HepG2 (cell line): Measurements from ENCODE around the gene RGS19.

Source experiments
- FOSL1 ChIP-seq: sonication (generic); formaldehyde crosslinking; IDR thresholded peaks from 2 replicates; pipeline ENCODE4 v1.9.0; 2021; ENCODE audit warnings: missing genetic modification reagents, borderline replicate concordance
- JARID2 ChIP-seq: sonication (generic); formaldehyde crosslinking; IDR thresholded peaks from 2 replicates; pipeline ENCODE4 v1.8.1; 2023; ENCODE audit warnings: missing genetic modification reagents, inconsistent platforms; ENCODE audit not compliant: insufficient replicate concordance
- MEF2D ChIP-seq: sonication (generic); formaldehyde crosslinking; IDR thresholded peaks from 2 replicates; pipeline ENCODE4 v1.5.1; 2020; ENCODE audit warnings: mild to moderate bottlenecking, missing genetic modification reagents
- RAD21 ChIP-seq: fragments of 450-650 bp; formaldehyde crosslinking; IDR thresholded peaks from 2 replicates; pipeline ENCODE4 v1.5.0; 2020; ENCODE audit warnings: mild to moderate bottlenecking
- SRSF9 ChIP-seq: fragments of 200-400 bp; formaldehyde crosslinking; IDR thresholded peaks from 2 replicates; pipeline ENCODE4 v1.6.1; 2018; ENCODE audit warnings: borderline replicate concordance, mild to moderate bottlenecking, low read depth, low read length; ENCODE audit not compliant: insufficient read depth, poor library complexity, severe bottlenecking
- STAT6 ChIP-seq: sonication (generic); formaldehyde crosslinking; IDR thresholded peaks from 2 replicates; pipeline ENCODE4 v1.4.0; 2020; ENCODE audit warnings: missing genetic modification reagents, mild to moderate bottlenecking, borderline replicate concordance
- USF2 ChIP-seq, 2 experiments: sonication (generic) in 1 of 2; formaldehyde crosslinking in 1 of 2; IDR thresholded peaks; 2 replicates each; pipeline versions ENCODE4 v1.5.1 to v1.6.1; 2011 to 2020; ENCODE audit warnings: borderline replicate concordance in 1 of 2, low read depth in 1 of 2, low read length in 1 of 2, mild to moderate bottlenecking in 1 of 2, missing genetic modification reagents in 1 of 2, moderate library complexity in 1 of 2
- ZBTB20 ChIP-seq: sonication (generic); formaldehyde crosslinking; IDR thresholded peaks from 2 replicates; pipeline ENCODE4 v1.8.1; 2023; ENCODE audit warnings: missing genetic modification reagents, low read depth, mild to moderate bottlenecking, borderline replicate concordance
- ZC3H4 ChIP-seq: sonication (generic); formaldehyde crosslinking; IDR thresholded peaks from 2 replicates; pipeline ENCODE4 v1.4.0; 2020; ENCODE audit warnings: missing genetic modification reagents, borderline replicate concordance
- ZFX ChIP-seq: sonication (generic); formaldehyde crosslinking; IDR thresholded peaks from 2 replicates; pipeline ENCODE4 v1.4.0; 2020; ENCODE audit warnings: mild to moderate bottlenecking, low read depth, missing genetic modification reagents, moderate library complexity
- ZNF569 ChIP-seq: sonication (generic); formaldehyde crosslinking; IDR thresholded peaks from 2 replicates; pipeline ENCODE4 v1.5.0; 2020; ENCODE audit warnings: mild to moderate bottlenecking, missing genetic modification reagents, moderate library complexity, borderline replicate concordance
- TF ChIP-seq, protein P1 (sequence below): sonication (generic); formaldehyde crosslinking; IDR thresholded peaks from 2 replicates; pipeline ENCODE4 v1.5.0; 2020; ENCODE audit warnings: mild to moderate bottlenecking, missing genetic modification reagents, moderate library complexity
- TF ChIP-seq, protein P2 (sequence below), 2 experiments: sonication (generic) in 1 of 2; formaldehyde crosslinking in 1 of 2; IDR thresholded peaks; 2 replicates each; pipeline versions ENCODE4 v1.4.0 to v1.6.1; 2018 to 2020; ENCODE audit warnings: missing genetic modification reagents in 2 of 2, borderline replicate concordance in 1 of 2, low read depth in 1 of 2, mild to moderate bottlenecking in 1 of 2, missing biosample characterization in 1 of 2
- TF ChIP-seq, protein P3 (sequence below): sonication (generic); IDR thresholded peaks from 2 replicates; pipeline ENCODE4 v1.6.1; 2016; ENCODE audit warnings: low read depth, borderline replicate concordance

- TF ChIP-seq, protein P1, sequence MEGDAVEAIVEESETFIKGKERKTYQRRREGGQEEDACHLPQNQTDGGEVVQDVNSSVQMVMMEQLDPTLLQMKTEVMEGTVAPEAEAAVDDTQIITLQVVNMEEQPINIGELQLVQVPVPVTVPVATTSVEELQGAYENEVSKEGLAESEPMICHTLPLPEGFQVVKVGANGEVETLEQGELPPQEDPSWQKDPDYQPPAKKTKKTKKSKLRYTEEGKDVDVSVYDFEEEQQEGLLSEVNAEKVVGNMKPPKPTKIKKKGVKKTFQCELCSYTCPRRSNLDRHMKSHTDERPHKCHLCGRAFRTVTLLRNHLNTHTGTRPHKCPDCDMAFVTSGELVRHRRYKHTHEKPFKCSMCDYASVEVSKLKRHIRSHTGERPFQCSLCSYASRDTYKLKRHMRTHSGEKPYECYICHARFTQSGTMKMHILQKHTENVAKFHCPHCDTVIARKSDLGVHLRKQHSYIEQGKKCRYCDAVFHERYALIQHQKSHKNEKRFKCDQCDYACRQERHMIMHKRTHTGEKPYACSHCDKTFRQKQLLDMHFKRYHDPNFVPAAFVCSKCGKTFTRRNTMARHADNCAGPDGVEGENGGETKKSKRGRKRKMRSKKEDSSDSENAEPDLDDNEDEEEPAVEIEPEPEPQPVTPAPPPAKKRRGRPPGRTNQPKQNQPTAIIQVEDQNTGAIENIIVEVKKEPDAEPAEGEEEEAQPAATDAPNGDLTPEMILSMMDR (CRISPR knock-in tag): no peak
- no peak for TF ChIP-seq ZFX
- no peak for TF ChIP-seq SRSF9
- no peak for TF ChIP-seq STAT6 (CRISPR knock-in tag)
- TF ChIP-seq FOSL1 (CRISPR knock-in tag): no peak
- TF ChIP-seq, protein P2, sequence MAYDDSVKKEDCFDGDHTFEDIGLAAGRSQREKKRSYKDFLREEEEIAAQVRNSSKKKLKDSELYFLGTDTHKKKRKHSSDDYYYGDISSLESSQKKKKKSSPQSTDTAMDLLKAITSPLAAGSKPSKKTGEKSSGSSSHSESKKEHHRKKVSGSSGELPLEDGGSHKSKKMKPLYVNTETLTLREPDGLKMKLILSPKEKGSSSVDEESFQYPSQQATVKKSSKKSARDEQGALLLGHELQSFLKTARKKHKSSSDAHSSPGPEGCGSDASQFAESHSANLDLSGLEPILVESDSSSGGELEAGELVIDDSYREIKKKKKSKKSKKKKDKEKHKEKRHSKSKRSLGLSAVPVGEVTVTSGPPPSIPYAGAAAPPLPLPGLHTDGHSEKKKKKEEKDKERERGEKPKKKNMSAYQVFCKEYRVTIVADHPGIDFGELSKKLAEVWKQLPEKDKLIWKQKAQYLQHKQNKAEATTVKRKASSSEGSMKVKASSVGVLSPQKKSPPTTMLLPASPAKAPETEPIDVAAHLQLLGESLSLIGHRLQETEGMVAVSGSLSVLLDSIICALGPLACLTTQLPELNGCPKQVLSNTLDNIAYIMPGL (CRISPR knock-in tag; IDR thresholded peaks at IDR 0.05; ENCODE audit: borderline replicate concordance in 1 of 2, low read depth in 1 of 2): no peak
- TF ChIP-seq JARID2 (CRISPR knock-in tag): no peak
- TF ChIP-seq USF2 (IDR thresholded peaks at IDR 0.05; ENCODE audit: low read depth, low read length): no peak
- TF ChIP-seq USF2 (CRISPR knock-in tag; IDR thresholded peaks at IDR 0.05; ENCODE audit: borderline replicate concordance): no peak
- TF ChIP-seq, protein P3, sequence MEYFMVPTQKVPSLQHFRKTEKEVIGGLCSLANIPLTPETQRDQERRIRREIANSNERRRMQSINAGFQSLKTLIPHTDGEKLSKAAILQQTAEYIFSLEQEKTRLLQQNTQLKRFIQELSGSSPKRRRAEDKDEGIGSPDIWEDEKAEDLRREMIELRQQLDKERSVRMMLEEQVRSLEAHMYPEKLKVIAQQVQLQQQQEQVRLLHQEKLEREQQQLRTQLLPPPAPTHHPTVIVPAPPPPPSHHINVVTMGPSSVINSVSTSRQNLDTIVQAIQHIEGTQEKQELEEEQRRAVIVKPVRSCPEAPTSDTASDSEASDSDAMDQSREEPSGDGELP: no peak
- no peak for TF ChIP-seq ZC3H4 (CRISPR knock-in tag)
- no peak for TF ChIP-seq ZNF569 (CRISPR knock-in tag)
- no peak for TF ChIP-seq ZBTB20
- TF ChIP-seq MEF2D (CRISPR knock-in tag): no peak
- TF ChIP-seq RAD21 (CRISPR knock-in tag): no peak
Observed at GRCh38 chr20:64106981-64107735, 27.8 kb upstream of the RGS19 start, which contains the start of gene NPBWR2.
